Keratinocyte (primary cell): ENCODE measurements around the gene SYT1. TPM values are rescaled to one million over a fixed set of nuclear protein-coding genes. Genes with fewer than 3 reads are reported as not detected.

ENCODE experiments used
- DNase-seq: peaks from one replicate; pipeline ENCODE4 v3.0.0-alpha.2; 2011; ENCODE audit warnings: low read depth, missing footprints, low spot score
- FAIRE-seq: peaks from 2 replicates; lab custom pipeline; 2011; peaks lifted over from hg19 to GRCh38; lab: Jason Lieb, UNC
- H2AFZ ChIP-seq: 2 replicates; pipeline ENCODE4 v1.6.0; 2012; ENCODE audit warnings: low read length, control low read depth, inconsistent platforms; ENCODE audit not compliant: control insufficient read depth
- H3K27ac ChIP-seq: 2 replicates; pipeline ENCODE4 v1.5.1; 2011; ENCODE audit warnings: low read length; ENCODE audit not compliant: control insufficient read depth, insufficient read depth
- H3K27me3 ChIP-seq: 3 replicates; pipeline ENCODE4 v1.6.0; 2011; ENCODE audit warnings: low read length; ENCODE audit not compliant: control insufficient read depth, insufficient read depth; ENCODE audit errors: extremely low read depth
- H3K36me3 ChIP-seq, 2 experiments: 2 replicates in 1 of 2; 3 replicates in 1 of 2; pipeline ENCODE4 v1.5.1; 2011; ENCODE audit warnings: low read length in 2 of 2, mild to moderate bottlenecking in 1 of 2; ENCODE audit not compliant: control insufficient read depth in 2 of 2, insufficient read depth in 2 of 2; ENCODE audit errors: extremely low read depth in 1 of 2
- H3K4me1 ChIP-seq: 3 replicates; pipeline ENCODE4 v1.5.1; 2011; ENCODE audit warnings: low read length; ENCODE audit not compliant: control insufficient read depth, insufficient read depth; ENCODE audit errors: extremely low read depth
- H3K4me2 ChIP-seq: 3 replicates; pipeline ENCODE4 v1.6.0; 2011; ENCODE audit warnings: low read depth, low read length; ENCODE audit not compliant: control insufficient read depth, insufficient read depth; ENCODE audit errors: extremely low read depth
- H3K4me3 ChIP-seq, 3 experiments: fragments of 200-600 bp in 1 of 3; sonication (generic) in 1 of 3; 2 replicates in 2 of 3; 3 replicates in 1 of 3; pipeline ENCODE4 v1.5.1; 2011 to 2016; ENCODE audit warnings: low read length in 3 of 3, mild to moderate bottlenecking in 3 of 3, control low read depth in 2 of 3, inconsistent platforms in 1 of 3, low read depth in 1 of 3, mixed read lengths in 1 of 3, mixed run types in 1 of 3, moderate library complexity in 1 of 3; ENCODE audit not compliant: control insufficient read depth in 2 of 3, insufficient read depth in 2 of 3; ENCODE audit errors: extremely low read depth in 1 of 3
- H3K79me2 ChIP-seq: 2 replicates; pipeline ENCODE4 v1.6.0; 2012; ENCODE audit warnings: low read length; ENCODE audit not compliant: control insufficient read depth, insufficient read depth
- H3K9ac ChIP-seq: 3 replicates; pipeline ENCODE4 v1.6.0; 2011; ENCODE audit warnings: low read length; ENCODE audit not compliant: control insufficient read depth, insufficient read depth; ENCODE audit errors: extremely low read depth
- H3K9me1 ChIP-seq: 3 replicates; pipeline ENCODE4 v1.6.0; 2011; ENCODE audit warnings: low read length; ENCODE audit not compliant: control insufficient read depth, insufficient read depth; ENCODE audit errors: extremely low read depth
- H3K9me3 ChIP-seq: 2 replicates; pipeline ENCODE4 v1.5.1; 2012; ENCODE audit warnings: low read depth, low read length; ENCODE audit not compliant: control insufficient read depth
- H4K20me1 ChIP-seq: 3 replicates; pipeline ENCODE4 v1.6.0; 2011; ENCODE audit warnings: low read length; ENCODE audit not compliant: control insufficient read depth, insufficient read depth; ENCODE audit errors: extremely low read depth
- EZH2 ChIP-seq: IDR thresholded peaks from one replicate; pipeline ENCODE4 v1.6.1; 2012; ENCODE audit warnings: inconsistent platforms, mild to moderate bottlenecking, low read length, moderate library complexity
- dilution Hi-C: fragments of 300-500 bp; cut with MboI; formaldehyde crosslinking; loops from one replicate; pipeline ENCODE4 v1.7.0; 2020; ENCODE audit warnings: low sequenced_read_pairs; ENCODE audit not compliant: extremely low pct_ligation_motif_present
- polyA plus RNA-seq, 5 experiments: library from polyadenylated mRNA; depleted of rRNA in 3 of 5; stranded (reverse) in 3 of 5; stranded (forward) in 1 of 5; unstranded in 1 of 5; fragments of >200 nt; gene quantifications; 1 replicate in 1 of 5; 2 replicates in 3 of 5; 3 replicates in 1 of 5; pipeline versions ENCODE4 v1.2.1 to v1.2.3, GENCODE V29; 2011 to 2012; ENCODE audit warnings: missing spikeins in 2 of 5, low read depth in 1 of 5, low replicate concordance in 1 of 5
- TF ChIP-seq, protein P1 (sequence below), 3 experiments: IDR thresholded peaks in 1 of 3; conservative IDR thresholded peaks in 1 of 3; optimal IDR thresholded peaks in 1 of 3; 2 replicates in 2 of 3; 3 replicates in 1 of 3; pipeline versions ENCODE3 to v1.5.1; 2011; ENCODE audit warnings: low read length in 3 of 3, mild to moderate bottlenecking in 3 of 3, moderate library complexity in 2 of 3, control low read depth in 1 of 3, inconsistent platforms in 1 of 3; ENCODE audit not compliant: insufficient read depth in 2 of 3; ENCODE audit errors: extremely low read depth in 1 of 3

The SYT1 gene
- polyA plus RNA-seq, 1 donor (not counting 4 experiments of a cell fraction or from before 2014, with no cell fraction given), result 6.1 TPM

DNA sequence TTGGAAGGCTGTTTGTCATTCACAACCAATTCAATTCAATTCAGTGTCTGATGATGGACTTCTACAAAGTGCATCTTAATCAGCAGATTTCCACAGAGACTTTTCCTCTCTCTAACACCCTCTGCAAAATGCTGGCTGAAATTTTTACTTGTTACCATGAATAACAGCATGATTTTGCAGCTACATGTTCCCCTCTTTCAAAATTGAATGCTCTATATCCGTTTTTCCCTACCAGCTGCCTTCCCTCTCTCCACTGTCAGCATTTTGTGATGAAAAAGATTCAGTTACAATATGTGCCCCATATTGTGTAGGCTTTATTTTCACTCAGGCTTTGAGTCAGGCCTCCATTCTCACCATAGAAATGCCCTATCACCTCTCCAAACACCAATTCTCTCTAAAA lies 334.6 kb downstream of the SYT1 start:
- Histone ChIP-seq H3K9me1 (no peaks in the 10 kb centered on the region), H3K9me3 (no peaks in the 10 kb centered on the region), H3K36me3 (no peaks in the 10 kb centered on the region), H3K9ac (no peak overlapping the region), H3K79me2 (no peaks in the 10 kb centered on the region), H3K4me2 (no peak overlapping the region), H4K20me1 (no peaks in the 10 kb centered on the region), H3K4me1 (no peaks in the 10 kb centered on the region), H3K27ac (no peak overlapping the region), H3K4me3 (no peak overlapping the region), H2AFZ (no peak overlapping the region), H3K27me3 (no peaks in the 10 kb centered on the region)
- FAIRE-seq (no peak), DNase-seq (no peak)
- TF ChIP-seq, protein P1, sequence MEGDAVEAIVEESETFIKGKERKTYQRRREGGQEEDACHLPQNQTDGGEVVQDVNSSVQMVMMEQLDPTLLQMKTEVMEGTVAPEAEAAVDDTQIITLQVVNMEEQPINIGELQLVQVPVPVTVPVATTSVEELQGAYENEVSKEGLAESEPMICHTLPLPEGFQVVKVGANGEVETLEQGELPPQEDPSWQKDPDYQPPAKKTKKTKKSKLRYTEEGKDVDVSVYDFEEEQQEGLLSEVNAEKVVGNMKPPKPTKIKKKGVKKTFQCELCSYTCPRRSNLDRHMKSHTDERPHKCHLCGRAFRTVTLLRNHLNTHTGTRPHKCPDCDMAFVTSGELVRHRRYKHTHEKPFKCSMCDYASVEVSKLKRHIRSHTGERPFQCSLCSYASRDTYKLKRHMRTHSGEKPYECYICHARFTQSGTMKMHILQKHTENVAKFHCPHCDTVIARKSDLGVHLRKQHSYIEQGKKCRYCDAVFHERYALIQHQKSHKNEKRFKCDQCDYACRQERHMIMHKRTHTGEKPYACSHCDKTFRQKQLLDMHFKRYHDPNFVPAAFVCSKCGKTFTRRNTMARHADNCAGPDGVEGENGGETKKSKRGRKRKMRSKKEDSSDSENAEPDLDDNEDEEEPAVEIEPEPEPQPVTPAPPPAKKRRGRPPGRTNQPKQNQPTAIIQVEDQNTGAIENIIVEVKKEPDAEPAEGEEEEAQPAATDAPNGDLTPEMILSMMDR (optimal IDR thresholded peaks at IDR 0.05 in 1 of 3, IDR thresholded peaks at IDR 0.05 in 1 of 3, conservative IDR thresholded peaks at IDR 0.05 in 1 of 3; ENCODE audit: extremely low read depth in 1 of 3, insufficient read depth in 2 of 3, low read length in 3 of 3), result no peak
- dilution Hi-C loops, result no loop called here

- no peak overlapping the region for H3K4me2 ChIP-seq
- DNase-seq (no peak), FAIRE-seq (no peak)
- TF ChIP-seq, protein P1 (optimal IDR thresholded peaks at IDR 0.05 in 1 of 3, IDR thresholded peaks at IDR 0.05 in 1 of 3, conservative IDR thresholded peaks at IDR 0.05 in 1 of 3; ENCODE audit: extremely low read depth in 1 of 3, insufficient read depth in 2 of 3, low read length in 3 of 3), result no peak
- no peak for TF ChIP-seq EZH2
- no peak overlapping the region for H3K9ac ChIP-seq
- no peak overlapping the region for H3K27ac ChIP-seq
- no peaks in the 10 kb centered on the region for H3K9me3 ChIP-seq
- no peaks in the 10 kb centered on the region for H3K4me1 ChIP-seq
- no peak overlapping the region for H2AFZ ChIP-seq
- H3K4me3 ChIP-seq, result no peak overlapping the region
- dilution Hi-C loops, result no loop called here
- H4K20me1 ChIP-seq, result no peaks in the 10 kb centered on the region
- H3K27me3 ChIP-seq, result no peaks in the 10 kb centered on the region
- H3K79me2 ChIP-seq, result no peaks in the 10 kb centered on the region
- H3K9me1 ChIP-seq, result no peaks in the 10 kb centered on the region
- no peaks in the 10 kb centered on the region for H3K36me3 ChIP-seq
Measured at GRCh38 chr12:79200176-79200575, 335.6 kb downstream of the SYT1 start.
